ENCODE measurements around the gene OR14I1. TPM values are rescaled to one million over a fixed set of nuclear protein-coding genes. Genes with fewer than 3 reads are reported as not detected.
A peak's percentile ranks its signal among the peaks of the same experiment; 100 is the strongest.

The OR14I1 gene
- total and polyA plus RNA-seq, 9 of the 15 experiments (the other 6 are each of a cell fraction or from before 2014, with no cell fraction given), result not detected

GRCh38 chr1:248691567-248692155, 10.9 kb downstream of the OR14I1 start (continued):
- TF ChIP-seq GABPA (tag; conservative IDR thresholded peaks at IDR 0.05; ENCODE audit: low read depth), result peak; percentile 56; the same call in 1 of the 2 replicates
- 0 out of 2 replicates have a peak, but pooled peaks have one; percentile 40 for TF ChIP-seq NR1H2 (CRISPR knock-in tag; IDR thresholded peaks at IDR 0.05)
- TF ChIP-seq LCOR (CRISPR knock-in tag; IDR thresholded peaks at IDR 0.05), result peak; percentile 98
- peak; percentile 56; the same call in 1 of the 2 replicates for TF ChIP-seq RBFOX2 (IDR thresholded peaks at IDR 0.05; ENCODE audit: low read depth, low read length)

DNA sequence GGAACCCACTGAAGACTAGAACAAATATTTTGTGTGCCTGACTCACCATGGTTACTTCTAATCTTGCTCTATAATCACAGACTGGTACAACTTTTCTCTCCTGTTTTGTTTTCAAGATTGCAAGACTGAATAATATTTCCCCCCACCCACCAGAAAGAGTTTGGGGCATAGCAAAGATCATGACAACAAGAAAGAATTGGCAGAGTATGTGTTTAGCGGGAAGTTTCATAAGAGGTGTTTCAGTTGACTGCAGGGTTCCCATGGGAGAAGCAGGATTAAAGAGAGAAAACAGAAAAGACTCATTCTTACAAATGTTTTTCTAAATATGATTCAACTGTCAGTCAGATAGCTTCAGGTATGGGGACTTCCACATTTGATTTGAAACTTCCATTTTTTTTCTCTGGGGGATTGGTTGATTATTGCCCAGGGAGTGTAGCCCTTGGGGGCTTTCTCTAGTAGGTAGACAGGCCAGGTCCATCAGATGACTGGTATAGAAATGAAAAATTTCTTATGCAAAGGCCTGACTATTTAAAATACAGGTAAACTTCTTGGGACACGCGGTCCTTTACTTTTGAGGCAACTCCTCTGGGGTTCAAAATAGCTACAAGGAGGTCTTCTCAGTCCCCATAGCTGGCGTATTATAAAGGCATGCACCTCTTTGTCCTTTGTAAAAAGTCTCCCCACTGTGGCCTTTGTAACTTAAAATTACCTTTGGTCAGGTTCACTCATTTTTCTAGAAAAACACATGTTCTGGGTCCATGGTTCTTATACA, 13.9 kb downstream of the OR14I1 start:
- CTCF ChIA-PET (ENCODE audit: low intra/inter-chr PET ratio), result no interaction called here
- Histone ChIP-seq H3K27ac (ENCODE audit: extremely low read depth, low read depth, low read length) (no peak overlapping the region), H3K79me2 (ENCODE audit: control insufficient read depth, insufficient read depth, low read length) (no peaks in the 10 kb centered on the region), H3K4me1 (replicated peaks in 1 of 2; ENCODE audit: control insufficient read depth in 2 of 2, insufficient read depth in 2 of 2, low read length in 2 of 2) (peaks cover 0 to 9% of the 10 kb centered on the region in 2 experiments; a peak in 3 of 5 replicates), H3K9me3 (replicated peaks; ENCODE audit: control insufficient read depth, insufficient read depth, low read depth, low read length) (no peaks in the 10 kb centered on the region), H4K20me1 (replicated peaks; ENCODE audit: control insufficient read depth, insufficient read depth, low read length) (no peaks in the 10 kb centered on the region), H2AFZ (ENCODE audit: low read depth, low read length) (no peak overlapping the region), H3K9me1 (ENCODE audit: control insufficient read depth, insufficient read depth, low read length) (no peaks in the 10 kb centered on the region), H3K4me3 (no peak overlapping the region), H3K36me3 (ENCODE audit: control insufficient read depth, insufficient read depth, low read length) (no peaks in the 10 kb centered on the region), H3K9ac (ENCODE audit: insufficient read depth in 1 of 2, low read depth in 2 of 2, low read length in 2 of 2) (no peak overlapping the region), H3K4me2 (ENCODE audit: insufficient read depth, low read length) (no peak overlapping the region), H3K27me3 (ENCODE audit: control insufficient read depth in 2 of 2, insufficient read depth in 2 of 2, low read length in 2 of 2) (0 out of 5 replicates have a peak, but pooled peaks cover 0 to 5% of the 10 kb centered on the region in 2 experiments)
- in situ Hi-C loops (cut with MboI), result no loop called here
- FAIRE-seq (no peak), DNase-seq (ENCODE audit: extremely low read depth in 1 of 4, low spot score in 3 of 4) (no peak), ATAC-seq (no peak)
- intact Hi-C loops (cut with micrococcal nuclease), result loop anchor here (10.0 kb wide), 1 partner anchor 754 kb away; no protein-coding TSS in a partner anchor
- 0% methylated on average over 4 of the region's 4 CpGs for WGBS (ENCODE audit: insufficient coverage, low coverage, missing lambda C conversion rate)
- no TSS peak for BruUV-seq (replicated peaks)
- TF ChIP-seq ZC3H8 (IDR thresholded peaks at IDR 0.05) (no peak), NCOA6 (IDR thresholded peaks at IDR 0.05) (no peak), SRSF9 (IDR thresholded peaks at IDR 0.05; ENCODE audit: borderline replicate concordance, low read depth, low read length) (no peak), NRF1 (conservative IDR thresholded peaks at IDR 0.05 in 1 of 2, IDR thresholded peaks at IDR 0.05 in 1 of 2) (no peak), ZNF274 (IDR thresholded peaks at IDR 0.05; ENCODE audit: borderline replicate concordance, low read depth, low read length) (no peak)
- TF ChIP-seq, protein P1, sequence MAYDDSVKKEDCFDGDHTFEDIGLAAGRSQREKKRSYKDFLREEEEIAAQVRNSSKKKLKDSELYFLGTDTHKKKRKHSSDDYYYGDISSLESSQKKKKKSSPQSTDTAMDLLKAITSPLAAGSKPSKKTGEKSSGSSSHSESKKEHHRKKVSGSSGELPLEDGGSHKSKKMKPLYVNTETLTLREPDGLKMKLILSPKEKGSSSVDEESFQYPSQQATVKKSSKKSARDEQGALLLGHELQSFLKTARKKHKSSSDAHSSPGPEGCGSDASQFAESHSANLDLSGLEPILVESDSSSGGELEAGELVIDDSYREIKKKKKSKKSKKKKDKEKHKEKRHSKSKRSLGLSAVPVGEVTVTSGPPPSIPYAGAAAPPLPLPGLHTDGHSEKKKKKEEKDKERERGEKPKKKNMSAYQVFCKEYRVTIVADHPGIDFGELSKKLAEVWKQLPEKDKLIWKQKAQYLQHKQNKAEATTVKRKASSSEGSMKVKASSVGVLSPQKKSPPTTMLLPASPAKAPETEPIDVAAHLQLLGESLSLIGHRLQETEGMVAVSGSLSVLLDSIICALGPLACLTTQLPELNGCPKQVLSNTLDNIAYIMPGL (CRISPR knock-in tag; IDR thresholded peaks at IDR 0.05), result no peak
- POLR2A ChIA-PET, result no interaction called here
